Osteoblast (primary cell): ENCODE measurements around the gene ACTR2. TPM values are rescaled to one million over a fixed set of nuclear protein-coding genes. Genes with fewer than 3 reads are reported as not detected.
"Not testable (repeated sequence)": the region's sequence is repeated elsewhere in the genome, so short reads cannot be mapped to it uniquely, and the experiment has no call there.

Experiments used
- DNase-seq: peaks from one replicate; pipeline ENCODE4 v3.0.0; 2011; ENCODE audit warnings: low spot score, mixed read lengths; ENCODE audit not compliant: insufficient read length; ENCODE audit errors: missing footprints
- H2AFZ ChIP-seq: 2 replicates; pipeline ENCODE4 v1.6.0; 2011; ENCODE audit warnings: mild to moderate bottlenecking, low read length
- H3K27ac ChIP-seq: 2 replicates; pipeline ENCODE4 v1.5.1; 2011; ENCODE audit warnings: mild to moderate bottlenecking, low read depth, low read length, moderate library complexity
- H3K27me3 ChIP-seq: 2 replicates; pipeline ENCODE4 v1.6.0; 2012; ENCODE audit warnings: mild to moderate bottlenecking, control low read depth, inconsistent platforms, low read length, moderate library complexity; ENCODE audit not compliant: insufficient read depth
- H3K36me3 ChIP-seq: 2 replicates; pipeline ENCODE4 v1.5.1; 2011; ENCODE audit warnings: mild to moderate bottlenecking, low read length, control low read depth, moderate library complexity; ENCODE audit not compliant: insufficient read depth
- H3K4me1 ChIP-seq: 2 replicates; pipeline ENCODE4 v1.5.1; 2011; ENCODE audit warnings: mild to moderate bottlenecking, low read length, control low read depth, moderate library complexity; ENCODE audit not compliant: insufficient read depth
- H3K4me2 ChIP-seq: 2 replicates; pipeline ENCODE4 v1.6.0; 2011; ENCODE audit warnings: mild to moderate bottlenecking, low read length; ENCODE audit not compliant: insufficient read depth
- H3K4me3 ChIP-seq: fragments of 200-600 bp; sonication (generic); 3 replicates; pipeline ENCODE4 v1.5.1; 2012; ENCODE audit warnings: mild to moderate bottlenecking, low read length, inconsistent platforms; ENCODE audit not compliant: insufficient read depth
- H3K79me2 ChIP-seq: 2 replicates; pipeline ENCODE4 v1.6.0; 2012; ENCODE audit warnings: mild to moderate bottlenecking, low read length, control low read depth, inconsistent platforms; ENCODE audit not compliant: insufficient read depth
- H3K9me3 ChIP-seq: 2 replicates; pipeline ENCODE4 v1.5.1; 2011; ENCODE audit warnings: low read depth, low read length, control low read depth
- H4K20me1 ChIP-seq: 2 replicates; pipeline ENCODE4 v1.6.0; 2012; ENCODE audit warnings: mild to moderate bottlenecking, low read length, control low read depth; ENCODE audit not compliant: insufficient read depth
- total RNA-seq: library from RNA; depleted of rRNA; stranded (reverse); fragments of >200 nt; gene quantifications from 2 replicates; pipeline ENCODE4 v1.2.3, GENCODE V29; 2012
- TF ChIP-seq, protein P1 (sequence below): IDR thresholded peaks from 2 replicates; pipeline ENCODE4 v1.5.1; 2011; ENCODE audit warnings: mild to moderate bottlenecking, low read depth, low read length, moderate library complexity; ENCODE audit errors: extremely low read depth

ACTR2 gene
- total RNA-seq = 110 and 114 TPM in 2 replicates

DNA sequence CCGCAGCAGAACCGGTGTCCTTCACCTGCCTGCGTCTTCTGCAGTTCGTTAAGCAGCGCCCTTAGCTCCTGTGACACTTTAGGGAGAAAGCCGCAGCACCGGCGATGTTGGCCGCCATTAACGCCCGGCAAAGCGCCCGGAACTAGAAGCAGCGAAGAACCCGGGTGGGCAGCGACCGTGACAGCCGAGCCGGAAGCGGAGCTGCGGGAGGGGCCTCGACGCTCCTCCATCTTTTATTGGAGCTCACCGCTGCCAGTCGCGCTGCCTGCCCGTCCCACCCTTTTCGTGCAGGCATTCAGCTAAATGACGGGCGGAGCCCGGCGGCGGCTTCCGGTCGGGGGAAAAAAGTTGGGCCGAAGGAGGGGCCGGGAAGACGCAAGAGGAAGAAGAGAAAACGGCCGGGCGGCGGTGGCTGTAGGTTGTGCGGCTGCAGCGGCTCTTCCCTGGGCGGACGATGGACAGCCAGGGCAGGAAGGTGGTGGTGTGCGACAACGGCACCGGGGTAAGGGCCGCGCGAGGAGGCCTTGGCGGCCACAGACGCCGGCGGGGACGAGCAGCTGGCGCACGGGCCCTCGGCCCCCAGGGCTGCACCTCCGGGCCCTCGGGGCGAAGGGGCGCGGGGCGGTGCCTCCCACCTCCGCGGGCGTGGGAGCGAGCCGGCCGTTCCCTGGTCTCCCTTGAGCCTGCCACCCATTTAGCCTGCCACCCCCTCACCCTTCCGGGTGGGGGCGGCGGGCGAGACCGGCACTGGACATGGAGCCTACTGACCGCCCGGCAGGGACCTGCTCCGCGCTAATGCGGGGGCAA is at the start of gene ACTR2:
Gene ACTR2, plus strand, starts transcription at position 376 of the 807 bp plus-strand sequence. Its CDS starts 79 bp downstream, at position 455.
- H3K79me2 ChIP-seq = peaks cover 51% of the 10 kb centered on the region
- no peaks in the 10 kb centered on the region for H3K9me3 ChIP-seq
- peak within 1 kb of the TSS; percentile 100 for H2AFZ ChIP-seq
- peaks cover 10% of the 10 kb centered on the region for H3K36me3 ChIP-seq
- no peaks in the 10 kb centered on the region for H3K27me3 ChIP-seq
- peak within 1 kb of the TSS; percentile 93 for H3K4me2 ChIP-seq
- H4K20me1 ChIP-seq = peaks cover 3% of the 10 kb centered on the region
- H3K4me1 ChIP-seq = peaks cover 40% of the 10 kb centered on the region
- TF ChIP-seq, protein P1, sequence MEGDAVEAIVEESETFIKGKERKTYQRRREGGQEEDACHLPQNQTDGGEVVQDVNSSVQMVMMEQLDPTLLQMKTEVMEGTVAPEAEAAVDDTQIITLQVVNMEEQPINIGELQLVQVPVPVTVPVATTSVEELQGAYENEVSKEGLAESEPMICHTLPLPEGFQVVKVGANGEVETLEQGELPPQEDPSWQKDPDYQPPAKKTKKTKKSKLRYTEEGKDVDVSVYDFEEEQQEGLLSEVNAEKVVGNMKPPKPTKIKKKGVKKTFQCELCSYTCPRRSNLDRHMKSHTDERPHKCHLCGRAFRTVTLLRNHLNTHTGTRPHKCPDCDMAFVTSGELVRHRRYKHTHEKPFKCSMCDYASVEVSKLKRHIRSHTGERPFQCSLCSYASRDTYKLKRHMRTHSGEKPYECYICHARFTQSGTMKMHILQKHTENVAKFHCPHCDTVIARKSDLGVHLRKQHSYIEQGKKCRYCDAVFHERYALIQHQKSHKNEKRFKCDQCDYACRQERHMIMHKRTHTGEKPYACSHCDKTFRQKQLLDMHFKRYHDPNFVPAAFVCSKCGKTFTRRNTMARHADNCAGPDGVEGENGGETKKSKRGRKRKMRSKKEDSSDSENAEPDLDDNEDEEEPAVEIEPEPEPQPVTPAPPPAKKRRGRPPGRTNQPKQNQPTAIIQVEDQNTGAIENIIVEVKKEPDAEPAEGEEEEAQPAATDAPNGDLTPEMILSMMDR = no peak
- H3K4me3 ChIP-seq = peak within 1 kb of the TSS; percentile 100
- DNase-seq = peak; percentile 96
- peak within 1 kb of the TSS; percentile 90 for H3K27ac ChIP-seq

DNA sequence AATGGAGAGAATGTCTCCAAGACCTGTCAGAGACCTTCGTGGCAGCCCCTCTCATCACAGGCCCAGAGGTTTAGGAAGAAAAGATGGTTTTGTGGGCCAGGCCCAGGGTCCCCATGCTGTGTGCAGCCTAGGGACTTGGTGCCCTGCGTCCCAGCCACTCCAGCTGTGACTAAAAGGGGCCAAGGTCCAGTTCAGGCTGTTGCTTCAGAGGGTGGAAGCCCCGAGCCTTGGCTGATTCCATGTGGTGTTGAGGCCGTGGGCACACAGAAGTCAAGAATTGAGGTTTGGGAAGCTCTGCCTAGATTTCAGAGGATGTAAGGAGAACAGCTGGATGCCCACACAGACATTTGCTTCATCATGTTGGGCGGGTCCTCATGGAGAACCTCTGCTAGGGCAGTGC is 45.1 kb upstream of the ACTR2 start:
- TF ChIP-seq, protein P1 = no peak
- H2AFZ ChIP-seq = no peak overlapping the region
- H3K4me3 ChIP-seq = no peak overlapping the region
- no peak for DNase-seq
- peaks cover 3% of the 10 kb centered on the region for H3K4me1 ChIP-seq
- no peaks in the 10 kb centered on the region for H3K36me3 ChIP-seq
- H3K27ac ChIP-seq = no peak overlapping the region
- no peaks in the 10 kb centered on the region for H3K79me2 ChIP-seq
- H3K4me2 ChIP-seq = no peak overlapping the region
- H3K9me3 ChIP-seq = no peaks in the 10 kb centered on the region
- H3K27me3 ChIP-seq = no peaks in the 10 kb centered on the region
- no peaks in the 10 kb centered on the region for H4K20me1 ChIP-seq

DNA sequence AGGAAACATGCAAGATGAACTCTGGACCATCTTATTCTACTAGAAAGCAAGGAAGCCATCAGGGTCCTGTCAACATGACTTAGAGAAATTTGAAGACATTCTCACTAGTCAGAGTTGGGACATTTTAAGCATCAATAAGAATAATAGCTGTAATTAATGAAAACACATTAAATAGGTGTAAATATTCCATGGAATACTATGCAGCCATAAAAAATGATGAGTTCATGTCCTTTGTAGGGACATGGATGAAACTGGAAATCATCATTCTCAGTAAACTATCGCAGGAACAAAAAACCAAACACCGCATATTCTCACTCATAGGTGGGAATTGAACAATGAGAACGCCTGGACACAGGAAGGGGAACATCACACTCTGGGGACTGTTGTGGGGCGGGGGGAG is 44.2 kb upstream of the ACTR2 start:
- H3K4me2 ChIP-seq, H4K20me1 ChIP-seq, H3K36me3 ChIP-seq, H3K79me2 ChIP-seq, H3K4me1 ChIP-seq, H3K9me3 ChIP-seq, H3K27ac ChIP-seq, H2AFZ ChIP-seq, H3K27me3 ChIP-seq, DNase-seq, H3K4me3 ChIP-seq: not testable (repeated sequence)

DNA sequence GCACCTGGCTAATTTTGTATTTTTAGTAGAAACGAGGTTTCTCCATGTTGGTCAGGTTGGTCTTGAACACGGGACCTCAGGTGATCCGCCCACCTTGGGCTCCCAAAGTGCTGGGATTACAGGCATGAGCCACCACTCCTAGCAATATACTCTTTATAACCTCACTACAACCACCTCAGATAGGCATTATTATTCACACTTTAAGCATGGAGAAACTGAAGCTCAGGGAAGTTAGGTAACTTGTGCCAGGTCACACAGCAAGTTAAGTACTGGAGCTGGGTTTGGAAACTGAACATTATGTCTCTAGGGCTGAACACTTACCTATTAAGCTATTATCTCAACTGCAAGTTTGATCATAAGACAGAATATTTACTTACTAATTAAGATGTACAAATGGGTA is 42.6 kb upstream of the ACTR2 start:
- DNase-seq = no peak
- H3K9me3 ChIP-seq = no peaks in the 10 kb centered on the region
- no peak overlapping the region for H2AFZ ChIP-seq
- H3K79me2 ChIP-seq = no peaks in the 10 kb centered on the region
- H3K27me3 ChIP-seq = no peaks in the 10 kb centered on the region
- H4K20me1 ChIP-seq = no peaks in the 10 kb centered on the region
- H3K27ac ChIP-seq = no peak overlapping the region
- H3K4me1 ChIP-seq = peaks cover 3% of the 10 kb centered on the region
- no peak overlapping the region for H3K4me2 ChIP-seq
- no peak overlapping the region for H3K4me3 ChIP-seq
- H3K36me3 ChIP-seq = no peaks in the 10 kb centered on the region
- TF ChIP-seq, protein P1 = no peak
